ENCODE measurements around the gene TSC22D4. TPM values are rescaled to one million over a fixed set of nuclear protein-coding genes. Genes with fewer than 3 reads are reported as not detected.

TSC22D4 gene
- total RNA-seq, 4 donors from 2014 or later: 28.9 to 51.2 (median 40.6) TPM

DNA sequence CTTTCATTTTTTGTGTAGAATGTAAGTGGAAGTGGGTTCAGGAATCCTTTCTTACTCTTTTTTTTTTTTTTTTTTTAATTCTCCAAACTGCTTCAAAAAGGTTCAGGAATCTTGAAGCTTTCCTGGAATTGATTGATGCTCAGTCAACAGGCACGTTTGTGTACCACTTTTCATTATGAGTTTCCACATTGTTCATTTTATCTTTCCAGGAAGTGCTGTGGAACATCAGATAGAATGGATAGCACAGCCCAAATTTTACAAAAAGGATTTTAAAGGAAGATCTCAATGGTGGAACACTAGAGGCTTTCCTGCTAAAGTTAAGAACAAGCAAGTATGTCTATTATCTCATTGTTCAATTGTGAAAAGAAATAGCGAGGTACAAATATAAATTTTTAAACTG is 40.8 kb downstream of the TSC22D4 start:
- Histone ChIP-seq H3K27ac (no peak overlapping the region), H3K9me3 (no peaks in the 10 kb centered on the region), H3K36me3 (peaks cover 0 to 17% (median 0%) of the 10 kb centered on the region in 3 donors), H3K4me1 (peaks cover 0 to 18% (median 7%) of the 10 kb centered on the region in 4 donors), H3K4me3 (no peak overlapping the region), H3K27me3 (no peaks in the 10 kb centered on the region)
- DNase-seq: no peak
- no peak for TF ChIP-seq POLR2A (IDR thresholded peaks at IDR 0.05)
- TF ChIP-seq, protein P1, sequence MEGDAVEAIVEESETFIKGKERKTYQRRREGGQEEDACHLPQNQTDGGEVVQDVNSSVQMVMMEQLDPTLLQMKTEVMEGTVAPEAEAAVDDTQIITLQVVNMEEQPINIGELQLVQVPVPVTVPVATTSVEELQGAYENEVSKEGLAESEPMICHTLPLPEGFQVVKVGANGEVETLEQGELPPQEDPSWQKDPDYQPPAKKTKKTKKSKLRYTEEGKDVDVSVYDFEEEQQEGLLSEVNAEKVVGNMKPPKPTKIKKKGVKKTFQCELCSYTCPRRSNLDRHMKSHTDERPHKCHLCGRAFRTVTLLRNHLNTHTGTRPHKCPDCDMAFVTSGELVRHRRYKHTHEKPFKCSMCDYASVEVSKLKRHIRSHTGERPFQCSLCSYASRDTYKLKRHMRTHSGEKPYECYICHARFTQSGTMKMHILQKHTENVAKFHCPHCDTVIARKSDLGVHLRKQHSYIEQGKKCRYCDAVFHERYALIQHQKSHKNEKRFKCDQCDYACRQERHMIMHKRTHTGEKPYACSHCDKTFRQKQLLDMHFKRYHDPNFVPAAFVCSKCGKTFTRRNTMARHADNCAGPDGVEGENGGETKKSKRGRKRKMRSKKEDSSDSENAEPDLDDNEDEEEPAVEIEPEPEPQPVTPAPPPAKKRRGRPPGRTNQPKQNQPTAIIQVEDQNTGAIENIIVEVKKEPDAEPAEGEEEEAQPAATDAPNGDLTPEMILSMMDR (IDR thresholded peaks at IDR 0.05): no peak

DNA sequence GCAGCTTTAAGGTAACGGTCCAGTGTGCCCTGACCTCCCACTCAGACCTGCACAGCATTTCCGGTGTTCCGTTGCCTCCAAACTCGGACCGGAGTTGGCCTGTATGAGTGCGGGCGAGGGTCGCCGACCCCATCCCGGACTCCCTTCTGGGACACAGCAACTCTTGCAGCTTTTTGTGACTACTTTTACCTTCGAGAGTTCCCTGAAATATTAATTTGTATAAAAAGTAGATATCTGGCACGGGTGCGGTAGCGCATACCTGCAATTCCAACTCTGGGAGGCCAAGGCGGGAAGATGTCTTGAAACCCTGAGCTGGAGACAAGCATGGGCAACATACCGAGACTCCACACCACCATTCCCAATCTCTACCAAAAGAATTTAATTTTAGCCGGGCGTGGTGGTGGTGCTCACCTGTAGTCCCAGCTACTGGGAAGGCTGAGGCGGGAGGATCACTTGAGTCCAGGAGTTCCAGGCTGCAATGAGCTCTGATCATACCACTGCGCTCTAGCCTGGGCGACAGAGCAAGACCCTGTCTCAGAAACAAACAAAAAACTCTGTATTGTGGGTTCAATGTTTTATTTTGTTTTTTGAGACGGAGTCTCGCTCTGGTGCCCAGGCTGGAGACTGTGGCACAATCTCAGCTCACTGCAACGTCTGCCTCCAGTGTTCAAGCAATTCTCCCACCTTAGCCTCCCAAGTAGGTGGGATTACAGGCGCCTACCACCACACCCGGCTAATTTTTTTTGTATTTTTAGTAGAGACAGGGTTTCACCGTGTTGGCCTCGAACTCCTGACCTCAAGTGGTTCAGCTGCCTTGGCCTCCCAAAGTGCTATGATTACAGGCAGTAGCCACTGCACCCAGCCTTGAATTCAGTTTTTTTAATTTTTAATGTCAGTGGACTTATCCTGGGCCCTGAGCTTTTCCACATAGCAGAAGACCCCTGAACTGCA is 41.6 kb downstream of the TSC22D4 start:
- Histone ChIP-seq H3K36me3 (peaks cover 0 to 25% (median 0%) of the 10 kb centered on the region in 3 donors), H3K4me1 (peaks cover 0 to 20% (median 7%) of the 10 kb centered on the region in 4 donors), H3K9me3 (no peaks in the 10 kb centered on the region), H3K4me3 (peak overlapping the region in 2 of 4 donors; percentile 87 to 95), H3K27ac (peak overlapping the region in 3 of 4 donors; percentile 98), H3K27me3 (no peaks in the 10 kb centered on the region)
- no peak for TF ChIP-seq POLR2A (IDR thresholded peaks at IDR 0.05)
- TF ChIP-seq, protein P1 (IDR thresholded peaks at IDR 0.05): no peak
- DNase-seq: peak in 1 of 3 donors; percentile 57

DNA sequence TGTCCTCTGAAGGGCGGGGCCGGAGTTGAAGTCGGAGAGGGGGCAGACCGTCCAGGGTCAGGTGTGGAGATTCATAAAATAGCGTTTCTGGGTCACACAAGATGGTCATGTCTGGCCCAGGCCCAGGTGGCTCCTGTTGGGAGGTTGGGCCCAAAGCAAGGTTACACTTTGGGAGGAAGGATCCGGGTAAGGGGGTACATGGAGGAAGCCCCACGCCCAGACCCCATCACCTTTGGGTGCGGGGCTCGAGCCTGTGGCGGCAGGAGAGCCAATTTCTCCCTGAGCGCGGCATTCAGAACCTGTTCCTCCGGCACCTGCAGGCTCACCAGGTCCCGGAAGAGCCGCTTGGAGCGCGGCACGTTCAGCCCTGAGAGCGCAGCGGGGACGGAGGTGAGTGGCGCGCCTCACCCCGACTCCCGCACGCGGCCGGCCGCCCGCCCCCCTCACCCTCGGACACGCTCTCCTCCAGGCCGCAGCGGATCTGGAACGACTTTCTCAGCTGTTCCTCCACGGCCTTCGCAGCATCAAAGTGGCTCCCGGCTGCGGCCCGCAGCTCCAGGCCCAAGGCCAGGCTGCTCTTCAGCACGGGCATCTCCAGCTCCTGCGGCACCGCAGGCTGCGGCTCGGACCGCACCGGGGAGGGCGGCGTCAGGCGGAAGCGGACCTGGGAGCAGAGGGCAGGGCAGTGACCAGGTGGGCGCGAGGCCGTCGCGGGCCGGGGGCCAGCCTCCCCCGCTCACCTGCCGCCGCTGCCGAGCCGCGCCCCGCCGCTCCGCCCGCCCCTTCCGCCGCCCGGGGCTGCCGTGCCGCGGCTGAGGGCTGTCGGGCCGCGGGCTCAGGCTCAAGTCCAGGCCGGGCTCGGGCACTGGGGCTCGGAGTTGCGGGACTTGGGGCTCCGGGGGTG is 43.4 kb downstream of the TSC22D4 start:
- H3K4me3 ChIP-seq: peak overlapping the region; percentile 87 to 95 (median 89)
- H3K27ac ChIP-seq: peak overlapping the region; percentile 98
- no peaks in the 10 kb centered on the region for H3K9me3 ChIP-seq
- H3K36me3 ChIP-seq: peaks cover 0 to 25% (median 0%) of the 10 kb centered on the region in 3 donors
- peak in 1 of 2 donors; percentile 30 for TF ChIP-seq POLR2A (IDR thresholded peaks at IDR 0.05)
- TF ChIP-seq, protein P1 (IDR thresholded peaks at IDR 0.05): no peak
- H3K4me1 ChIP-seq: peaks cover 0 to 37% (median 10%) of the 10 kb centered on the region in 4 donors
- peak; percentile 48 to 76 (median 75) for DNase-seq
- no peaks in the 10 kb centered on the region for H3K27me3 ChIP-seq

DNA sequence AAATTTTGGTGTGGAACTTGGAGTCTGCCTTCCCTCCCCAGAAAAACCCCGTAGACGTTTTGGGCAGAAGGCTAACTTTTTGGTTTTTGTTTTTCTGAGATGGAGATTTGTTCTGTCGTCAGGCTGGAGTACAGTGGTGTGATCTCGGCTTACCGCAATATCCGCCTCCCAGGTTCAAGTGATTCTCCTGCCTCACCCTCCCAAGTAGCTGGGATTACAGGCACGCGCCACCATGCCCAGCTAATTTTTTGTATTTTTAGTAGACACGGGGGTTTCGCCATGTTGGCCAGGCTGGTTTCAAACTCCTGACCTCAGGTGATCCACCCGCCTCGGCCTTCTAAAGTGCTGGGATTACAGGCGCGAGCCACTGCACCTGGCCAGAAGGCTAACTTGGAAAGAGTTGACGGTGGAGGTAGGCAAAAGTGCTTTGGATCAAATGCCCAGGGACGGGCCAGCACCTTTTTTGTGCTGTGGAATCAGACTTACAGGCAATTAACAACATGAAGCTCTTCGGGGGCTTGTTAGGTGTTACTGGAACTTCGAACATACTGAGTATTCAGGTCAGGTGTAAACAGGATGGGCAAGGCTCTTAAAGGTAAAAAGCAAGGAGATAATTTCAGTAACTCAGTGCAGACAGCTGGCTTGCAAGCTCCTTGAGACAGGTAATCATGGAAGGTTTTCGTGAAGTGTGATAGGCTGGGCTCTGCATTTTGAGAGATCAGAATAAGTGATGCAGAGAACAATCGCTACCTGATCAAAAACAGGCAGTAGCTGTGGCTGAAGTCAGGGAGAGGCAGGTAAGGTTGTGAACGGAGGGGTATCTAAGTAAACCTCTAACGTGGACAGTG is 44.5 kb downstream of the TSC22D4 start:
- H3K4me1 ChIP-seq: peaks cover 0 to 40% (median 10%) of the 10 kb centered on the region in 4 donors
- no peaks in the 10 kb centered on the region for H3K9me3 ChIP-seq
- peak overlapping the region; percentile 98 for H3K27ac ChIP-seq
- no peak for TF ChIP-seq POLR2A (IDR thresholded peaks at IDR 0.05)
- TF ChIP-seq, protein P1 (IDR thresholded peaks at IDR 0.05): no peak
- peaks cover 0 to 25% (median 0%) of the 10 kb centered on the region in 3 donors for H3K36me3 ChIP-seq
- peak overlapping the region in 2 of 4 donors; percentile 87 to 95 for H3K4me3 ChIP-seq
- H3K27me3 ChIP-seq: no peaks in the 10 kb centered on the region
- peak in 1 of 3 donors; percentile 45 for DNase-seq
